ENCODE measurements around the gene ADAMTS2. TPM values are rescaled to one million over a fixed set of nuclear protein-coding genes. Genes with fewer than 3 reads are reported as not detected.
A peak's percentile ranks its signal among the peaks of the same experiment; 100 is the strongest.

The ADAMTS2 gene
- total and polyA plus RNA-seq, 2 of the 4 experiments (the other 2 are of a cell fraction) = 19.0 to 58.8 TPM

GRCh38 chr5:179380211-179381035 is 35.2 kb upstream of the ADAMTS2 start (continued):
- TF ChIP-seq CEBPB (IDR thresholded peaks at IDR 0.05; ENCODE audit: low read depth, low read length) = no peak

GRCh38 chr5:179379321-179379890 is 34.1 kb upstream of the ADAMTS2 start:
- H3K4me3 ChIP-seq (ENCODE audit: insufficient read depth, low read depth, low read length) = no peak overlapping the region
- peak overlapping the region; percentile 90 for H3K23ac ChIP-seq (ENCODE audit: low read depth, low read length)
- intact Hi-C loops (cut with micrococcal nuclease) = no loop called here
- peaks cover 27% of the 10 kb centered on the region for H3K4me1 ChIP-seq (ENCODE audit: control insufficient read depth, insufficient read depth, low read length)
- H2AK9ac ChIP-seq (replicated peaks; ENCODE audit: low read depth, low read length, poor library complexity) = peak overlapping the region; percentile 75
- BruUV-seq (replicated peaks) = no TSS peak
- peak overlapping the region; percentile 43; the same call in 1 of the 2 replicates for H3K56ac ChIP-seq (ENCODE audit: extremely low read depth, insufficient read depth, low read length)
- peak overlapping the region; percentile 65 for H2AFZ ChIP-seq (replicated peaks; ENCODE audit: low read length, poor library complexity)
- peak overlapping the region; percentile 45 for H2BK20ac ChIP-seq (ENCODE audit: low read depth, low read length)
- ATAC-seq (ENCODE audit: low read depth) (no peak), DNase-seq (no peak)
- peak overlapping the region; percentile 96; the same call in 2 of the 3 replicates for H2BK15ac ChIP-seq (ENCODE audit: low read depth, low read length)
- H3K36me3 ChIP-seq (ENCODE audit: control insufficient read depth, insufficient read depth, low read length) = no peaks in the 10 kb centered on the region
- H3K79me1 ChIP-seq (ENCODE audit: low read depth in 1 of 2, low read length in 2 of 2) = peaks cover 4 to 20% of the 10 kb centered on the region in 2 experiments; a peak in 3 of 4 replicates
- no peaks in the 10 kb centered on the region for H4K20me1 ChIP-seq (ENCODE audit: insufficient read depth, low read length)
- H2BK5ac ChIP-seq (ENCODE audit: low read depth, low read length, poor library complexity, severe bottlenecking) = peak overlapping the region; percentile 27
- peak overlapping the region; percentile 34 for H3K18ac ChIP-seq (ENCODE audit: low read depth, low read length)
- TF ChIP-seq FOS (IDR thresholded peaks at IDR 0.05; ENCODE audit: low read depth, low read length) (no peak), USF2 (IDR thresholded peaks at IDR 0.05; ENCODE audit: low read depth, low read length) (no peak)
- peak overlapping the region; percentile 41; the same call in 1 of the 2 replicates for H3K27ac ChIP-seq (ENCODE audit: insufficient read depth, low read length)
- 0 out of 2 replicates have a peak overlapping the region, but pooled peaks have one; percentile 5 for H3K9ac ChIP-seq (ENCODE audit: low read depth, low read length)
- CTCF ChIA-PET = no interaction called here
- peak overlapping the region; percentile 86 for H2BK120ac ChIP-seq (ENCODE audit: low read depth, low read length)
- H3K14ac ChIP-seq (replicated peaks; ENCODE audit: low read depth, low read length) = peak overlapping the region; percentile 87
- 66% methylated on average over 7 of the region's 9 CpGs; no CpG with 5 or more reads in 1 of the 2 experiments for WGBS, 2 experiments (ENCODE audit: extremely low coverage in 2 of 2, insufficient read length in 1 of 2)
- peak overlapping the region; percentile 59 for H3K4ac ChIP-seq (ENCODE audit: low read depth, low read length)
- H3K9me3 ChIP-seq (ENCODE audit: control insufficient read depth, insufficient read depth, low read length) = no peaks in the 10 kb centered on the region
- H4K91ac ChIP-seq (ENCODE audit: insufficient read depth, low read depth, low read length) = peak overlapping the region; percentile 88
- H4K8ac ChIP-seq (ENCODE audit: low read depth in 2 of 2, low read length in 2 of 2) = peak overlapping the region; percentile 63 to 80; a peak in 3 of 4 replicates
- POLR2A ChIA-PET (ENCODE audit: unreplicated experiment) = no interaction called here
- no peak overlapping the region for H3K4me2 ChIP-seq (ENCODE audit: low read depth, low read length)
- peak overlapping the region; percentile 94; the same call in 1 of the 2 replicates for H2AK5ac ChIP-seq (ENCODE audit: low read depth, low read length)
- peaks cover 17% of the 10 kb centered on the region for H3K9me1 ChIP-seq (ENCODE audit: insufficient read depth, low read length)
- H3K27me3 ChIP-seq (ENCODE audit: control insufficient read depth, insufficient read depth, low read length) = no peaks in the 10 kb centered on the region
- in situ Hi-C loops (cut with MboI; ENCODE audit: low sequenced_read_pairs) = no loop called here
- dilution Hi-C loops (cut with HindIII; ENCODE audit: low sequenced_read_pairs, unreplicated experiment) = no loop called here
- H4K5ac ChIP-seq (ENCODE audit: low read depth, low read length) = peak overlapping the region; percentile 6; the same call in 1 of the 2 replicates
